Measurements from ENCODE around the gene CDC42.

CDC42 gene

GRCh38 chr1:22131875-22132486, 79.5 kb downstream of the CDC42 start:
- no peak for DNase-seq (ENCODE audit: low spot score)

- peak; percentile 49 for DNase-seq (ENCODE audit: low spot score)
These were observed 80.2 kb downstream of the CDC42 start for GRCh38 chr1:22132517-22133235.

GRCh38 chr1:22133247-22133930, 80.9 kb downstream of the CDC42 start:
- no peak for DNase-seq (ENCODE audit: low spot score)

- DNase-seq (ENCODE audit: low spot score) = no peak
These were observed 81.4 kb downstream of the CDC42 start for GRCh38 chr1:22133931-22134324.

- no peak for DNase-seq (ENCODE audit: low spot score)
These were observed 84.7 kb downstream of the CDC42 start for GRCh38 chr1:22137004-22137720.

GRCh38 chr1:22139066-22139594, 86.6 kb downstream of the CDC42 start:
- DNase-seq (ENCODE audit: low spot score) = no peak

GRCh38 chr1:22139817-22140216, 87.3 kb downstream of the CDC42 start:
- DNase-seq (ENCODE audit: low spot score) = no peak
